Panc1 (cell line): ENCODE results near the gene DVL2. TPM values are rescaled to one million over a fixed set of nuclear protein-coding genes. Genes with fewer than 3 reads are reported as not detected.

Experiments
- ATAC-seq: fragments of 200-7000 bp; cut with Tn5 transposase; 2 replicates; pipeline ENCODE4 v1.9.1; 2020; ENCODE audit warnings: mild to moderate bottlenecking, moderate library complexity
- BruUV-seq: library from RNA; stranded (reverse); fragments of 400-500 nt; replicated peaks from 2 replicates; lab custom pipeline; 2021; lab: Mats Ljungman, UMichigan
- CTCF ChIA-PET: fragments of 300-600 bp; sonication (Branson Sonifier 250); formaldehyde crosslinking; loops from one replicate; lab custom pipeline; 2022; ENCODE audit warnings: antibody characterized with exemption; lab: Charles Lee
- POLR2A ChIA-PET: fragments of 300-600 bp; sonication (Branson Sonifier 250); formaldehyde crosslinking; loops from one replicate; lab custom pipeline; 2022; ENCODE audit warnings: antibody characterized with exemption; lab: Charles Lee
- DNase-seq: peaks from one replicate; pipeline ENCODE4 v3.0.0-alpha.2; 2010; ENCODE audit warnings: low read depth, low spot score
- H3K27ac ChIP-seq: 2 replicates; pipeline ENCODE4 v1.5.1; 2011; ENCODE audit warnings: mild to moderate bottlenecking, low read length, inconsistent platforms
- H3K27me3 ChIP-seq: fragments of 200-500 bp; sonication (Bioruptor generic); 2 replicates; pipeline ENCODE4 v1.6.0; 2014; ENCODE audit warnings: low read length, inconsistent platforms; ENCODE audit not compliant: control insufficient read depth, insufficient read depth
- H3K36me3 ChIP-seq: fragments of 200-500 bp; sonication (Bioruptor generic); 2 replicates; pipeline ENCODE4 v1.5.1; 2014; ENCODE audit warnings: inconsistent platforms, mild to moderate bottlenecking, low read length, moderate library complexity; ENCODE audit not compliant: control insufficient read depth, insufficient read depth
- H3K4me1 ChIP-seq: 2 replicates; pipeline ENCODE4 v1.5.1; 2011; ENCODE audit warnings: inconsistent platforms, mild to moderate bottlenecking, low read length, moderate library complexity; ENCODE audit not compliant: control insufficient read depth, insufficient read depth
- H3K4me3 ChIP-seq, 2 experiments: 2 replicates each; pipeline ENCODE4 v1.5.1; 2011 to 2012; ENCODE audit warnings: low read depth in 2 of 2, low read length in 2 of 2, mild to moderate bottlenecking in 2 of 2, inconsistent platforms in 1 of 2, moderate library complexity in 1 of 2
- H3K9me3 ChIP-seq: fragments of 200-500 bp; sonication (Bioruptor generic); 2 replicates; pipeline ENCODE4 v1.5.1; 2014; ENCODE audit warnings: low read depth, mild to moderate bottlenecking, inconsistent platforms, low read length, moderate library complexity; ENCODE audit not compliant: control insufficient read depth, insufficient read depth
- CTCF ChIP-seq: fragments of 450-650 bp; IDR thresholded peaks from 2 replicates; pipeline ENCODE4 v1.5.1; 2017; ENCODE audit warnings: mild to moderate bottlenecking
- POLR2AphosphoS5 ChIP-seq: IDR thresholded peaks from 2 replicates; pipeline ENCODE4 v1.6.1; 2012; ENCODE audit warnings: mild to moderate bottlenecking, low read depth, low read length, moderate library complexity
- REST ChIP-seq, 2 experiments: IDR thresholded peaks; 2 replicates each; pipeline ENCODE4 v1.6.1; 2011 to 2012; ENCODE audit warnings: low read depth in 2 of 2, control low read depth in 1 of 2, low read length in 1 of 2, mild to moderate bottlenecking in 1 of 2, moderate library complexity in 1 of 2; ENCODE audit not compliant: insufficient read depth in 1 of 2
- SIN3A ChIP-seq: IDR thresholded peaks from 2 replicates; pipeline ENCODE4 v1.6.1; 2012; ENCODE audit warnings: low read depth, mild to moderate bottlenecking, low read length, moderate library complexity, borderline replicate concordance; ENCODE audit not compliant: insufficient read depth
- TCF7L2 ChIP-seq: IDR thresholded peaks from 2 replicates; pipeline ENCODE4 v1.6.1; 2011; ENCODE audit warnings: mild to moderate bottlenecking, low read depth, low read length, inconsistent platforms
- in situ Hi-C: cut with HindIII; loops from 2 replicates; pipeline ENCODE4 v1.10.0; 2016; ENCODE audit warnings: low sequenced_read_pairs, low pct_unique_long_range_greater_than_20kb
- intact Hi-C: fragments of 100-400 bp; cut with micrococcal nuclease; formaldehyde crosslinking; loops from one replicate; pipeline ENCODE4 v1.10.0; 2022; ENCODE audit not compliant: unreplicated experiment
- total RNA-seq: library from RNA; stranded (reverse); gene quantifications from one replicate; pipeline ENCODE4 v1.2.1, GENCODE V29; 2021; ENCODE audit not compliant: unreplicated experiment

The DVL2 gene
- total RNA-seq, 1 experiment from 2014 or later: 84.2 TPM

GRCh38 chr17:7282752-7283321, 48.5 kb upstream of the DVL2 start:
- Histone ChIP-seq H3K4me3 (no peak overlapping the region), H3K4me1 (no peaks in the 10 kb centered on the region), H3K9me3 (no peaks in the 10 kb centered on the region), H3K27me3 (no peaks in the 10 kb centered on the region), H3K27ac (no peak overlapping the region), H3K36me3 (no peaks in the 10 kb centered on the region)
- BruUV-seq: no TSS peak
- ChIA-PET CTCF (no interaction called here), POLR2A (interaction anchor here (0.5 to 0.7 kb wide), 2 partner anchors 9 to 250 kb away, joined by 4 to 5 read pairs; no protein-coding TSS in a partner anchor)
- ATAC-seq (no peak), DNase-seq (no peak)
- TF ChIP-seq CTCF (no peak), SIN3A (no peak), TCF7L2 (no peak), REST (IDR thresholded peaks at IDR 0.05; ENCODE audit: insufficient read depth in 1 of 2, low read depth in 2 of 2, low read length in 1 of 2) (no peak), POLR2AphosphoS5 (no peak)
- in situ Hi-C loops: no loop called here
- intact Hi-C loops: no loop called here

- H3K4me3 ChIP-seq: peak overlapping the region; percentile 46 to 64
- intact Hi-C loops (loop anchor here (2.0 kb wide), 1 partner anchor 15 kb away; no protein-coding TSS in a partner anchor), in situ Hi-C loops (no loop called here)
- ChIA-PET CTCF (interaction anchor here (1.8 kb wide), 1 partner anchor 31 kb away, joined by 13 read pairs; no protein-coding TSS in a partner anchor), POLR2A (interaction anchor here (0.5 to 0.7 kb wide), 2 partner anchors 10 to 250 kb away, joined by 4 to 5 read pairs; no protein-coding TSS in a partner anchor)
- no peaks in the 10 kb centered on the region for H3K9me3 ChIP-seq
- H3K27me3 ChIP-seq: no peaks in the 10 kb centered on the region
- ATAC-seq (no peak), DNase-seq (no peak)
- no peak overlapping the region for H3K27ac ChIP-seq
- no peak for TF ChIP-seq POLR2AphosphoS5
- no peak for TF ChIP-seq TCF7L2
- TF ChIP-seq CTCF: no peak
- TF ChIP-seq SIN3A: no peak
- no peak for TF ChIP-seq REST (IDR thresholded peaks at IDR 0.05; ENCODE audit: insufficient read depth in 1 of 2, low read depth in 2 of 2, low read length in 1 of 2)
- no peaks in the 10 kb centered on the region for H3K36me3 ChIP-seq
- BruUV-seq: no TSS peak
- no peaks in the 10 kb centered on the region for H3K4me1 ChIP-seq
Measured at GRCh38 chr17:7281953-7282751, 47.8 kb upstream of the DVL2 start.
